GM12864 (cell line): ENCODE results near the gene KMT2A.
A peak's percentile ranks its signal among the peaks of the same experiment; 100 is the strongest.

Experiments used
- DNase-seq: peaks from one replicate; pipeline ENCODE4 v3.0.0-alpha.2; 2011; ENCODE audit warnings: low read depth
- H3K4me3 ChIP-seq: 2 replicates; pipeline ENCODE4 v1.5.1; 2011; ENCODE audit warnings: mild to moderate bottlenecking, low read depth, low read length, control low read depth
- CTCF ChIP-seq: IDR thresholded peaks from 2 replicates; pipeline ENCODE4 v1.5.1; 2011; ENCODE audit warnings: low read depth, mild to moderate bottlenecking, moderate library complexity, low read length, control low read depth, inconsistent platforms; ENCODE audit errors: missing control alignments

The KMT2A gene

GRCh38 chr11:118436639-118437207 lies 431 bp downstream of the KMT2A start:
- TF ChIP-seq CTCF, result no peak
- peak overlapping the region; percentile 95 for H3K4me3 ChIP-seq
- DNase-seq, result no peak

- no peak for TF ChIP-seq CTCF
- H3K4me3 ChIP-seq, result peak overlapping the region; percentile 95
- DNase-seq, result no peak
These were observed 1.2 kb downstream of the KMT2A start for GRCh38 chr11:118437208-118438125.

GRCh38 chr11:118438314-118438931 lies 2.1 kb downstream of the KMT2A start:
- no peak for DNase-seq
- TF ChIP-seq CTCF, result no peak
- H3K4me3 ChIP-seq, result peak overlapping the region; percentile 95

- DNase-seq, result no peak
- H3K4me3 ChIP-seq, result no peak overlapping the region
- no peak for TF ChIP-seq CTCF
These were observed 3.4 kb downstream of the KMT2A start for GRCh38 chr11:118439646-118440045.

DNA sequence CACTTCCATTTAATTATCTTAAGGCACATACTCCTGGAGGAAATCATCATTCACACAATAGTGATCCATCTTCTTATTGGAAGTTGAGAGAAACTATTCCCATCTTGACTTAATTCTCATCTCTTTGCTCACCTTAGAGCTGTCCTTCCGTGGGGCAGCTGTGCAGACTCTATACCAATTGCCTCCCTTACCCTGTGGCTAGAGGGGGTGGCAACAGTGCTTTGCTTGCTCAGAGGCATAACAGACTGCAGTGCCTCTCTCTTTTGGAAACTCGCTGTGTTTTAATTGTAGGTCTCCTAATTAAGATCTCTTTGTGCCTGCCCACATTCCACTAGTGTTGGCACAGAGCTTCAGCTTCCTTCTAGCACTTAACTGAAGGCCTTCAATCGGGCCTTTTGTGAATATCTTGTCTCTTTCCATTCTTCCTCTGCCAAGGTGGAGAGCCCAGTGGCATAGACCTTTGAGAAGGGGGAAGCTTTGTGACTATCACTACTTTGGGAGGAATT lies 5.5 kb downstream of the KMT2A start:
- TF ChIP-seq CTCF, result no peak
- no peak for DNase-seq
- no peak overlapping the region; the same call in 1 of the 2 replicates for H3K4me3 ChIP-seq

DNA sequence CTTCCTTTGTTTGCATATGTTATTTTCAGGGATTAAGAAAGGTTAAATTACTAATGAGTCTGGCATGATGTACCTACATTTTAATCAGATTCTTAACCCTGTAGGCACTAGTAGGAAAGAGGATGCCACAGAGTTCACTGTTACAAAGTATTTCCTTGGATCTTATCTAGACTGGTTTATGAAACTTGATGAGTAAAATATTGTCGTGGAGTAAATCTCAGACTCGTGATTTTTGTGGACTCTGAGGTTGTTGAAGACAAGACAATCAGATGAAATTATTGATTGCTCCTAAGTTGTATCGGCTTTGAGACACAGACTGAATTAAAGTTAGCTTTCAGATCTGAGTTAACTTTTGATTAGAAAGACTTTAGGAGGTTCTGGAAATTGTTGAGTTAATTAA lies 6.0 kb downstream of the KMT2A start:
- H3K4me3 ChIP-seq, result no peak overlapping the region
- TF ChIP-seq CTCF, result no peak

More for the DNA sequence above, 6.0 kb downstream of the KMT2A start:
- no peak for DNase-seq
